Endometrial microvascular endothelial cells (primary cell): Measurements from ENCODE around the gene HECTD4. TPM values are rescaled to one million over a fixed set of nuclear protein-coding genes. Genes with fewer than 3 reads are reported as not detected.
"Not testable (repeated sequence)": the region's sequence is repeated elsewhere in the genome, so short reads cannot be mapped to it uniquely, and the experiment has no call there.

Experiments used
- in situ Hi-C: cut with HindIII; loops from 2 replicates; pipeline ENCODE4 v1.10.0; 2017; ENCODE audit warnings: low sequenced_read_pairs, low pct_unique_long_range_greater_than_20kb; ENCODE audit errors: inconsistent ontology term
- total RNA-seq: library from RNA; depleted of rRNA; stranded (reverse); fragments of >200 nt; gene quantifications from one replicate; pipeline ENCODE4 v1.2.3, GENCODE V29; 2015; ENCODE audit errors: inconsistent ontology term

HECTD4 gene
- total RNA-seq, 1 donor from 2014 or later = 8.7 TPM

DNA sequence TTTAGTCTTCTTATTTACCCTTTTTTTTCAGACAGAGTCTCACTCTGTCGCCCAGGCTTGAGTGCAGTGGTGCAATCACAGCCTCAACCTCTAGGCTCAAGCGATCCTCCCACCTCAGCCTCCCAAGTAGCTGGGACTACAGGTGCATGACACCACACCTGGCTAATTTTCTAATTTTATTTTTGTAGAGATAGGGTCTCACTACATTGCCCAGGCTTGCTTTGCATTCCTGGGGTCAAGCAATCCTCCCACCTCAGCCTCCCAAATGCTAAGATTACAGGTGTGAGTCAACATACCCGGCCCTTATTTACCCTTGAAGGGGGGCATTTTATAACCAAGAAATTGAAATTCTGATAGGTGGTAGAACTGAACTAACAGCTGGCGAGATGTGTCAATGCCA lies 21.0 kb downstream of the HECTD4 start:
- in situ Hi-C loops = no loop called here

DNA sequence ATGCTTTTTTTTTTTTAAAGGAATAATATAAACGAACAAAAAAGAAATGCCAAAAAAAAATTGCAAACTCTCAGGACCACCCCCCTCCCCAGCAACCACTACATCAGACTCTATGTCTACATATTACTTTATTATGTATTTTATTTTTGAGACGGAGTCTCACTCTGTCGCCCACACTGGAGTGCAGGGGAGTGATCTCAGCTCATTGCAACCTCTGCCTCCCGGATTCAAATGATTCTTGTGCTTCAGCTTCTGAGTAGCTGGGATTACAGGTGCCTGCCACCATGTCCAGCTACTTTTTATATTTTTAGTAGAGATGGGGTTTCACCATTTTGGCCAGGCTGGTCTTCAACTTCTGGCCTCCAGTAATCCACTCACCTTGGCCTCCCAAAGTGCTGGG lies 22.9 kb downstream of the HECTD4 start:
- in situ Hi-C loops = no loop called here

DNA sequence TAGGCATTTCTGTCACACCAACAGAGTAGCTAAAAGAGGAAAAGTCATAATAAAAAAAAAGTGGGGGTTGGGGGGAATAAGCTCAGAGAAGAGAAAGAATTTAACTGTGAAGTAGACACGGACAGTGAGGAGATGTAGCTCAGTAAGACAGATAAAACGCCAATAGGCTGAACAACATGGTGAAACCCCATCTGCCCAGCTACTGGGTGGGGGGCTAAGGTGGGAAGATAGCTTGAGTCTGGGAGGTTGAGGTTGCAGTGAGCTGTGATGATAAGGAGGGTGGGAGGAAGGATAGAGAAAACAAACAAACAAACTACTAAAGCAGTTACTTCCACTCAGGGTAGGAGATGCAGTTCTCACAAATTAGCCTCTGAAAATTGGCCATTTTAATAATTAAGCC lies 25.0 kb downstream of the HECTD4 start:
- in situ Hi-C loops = no loop called here

DNA sequence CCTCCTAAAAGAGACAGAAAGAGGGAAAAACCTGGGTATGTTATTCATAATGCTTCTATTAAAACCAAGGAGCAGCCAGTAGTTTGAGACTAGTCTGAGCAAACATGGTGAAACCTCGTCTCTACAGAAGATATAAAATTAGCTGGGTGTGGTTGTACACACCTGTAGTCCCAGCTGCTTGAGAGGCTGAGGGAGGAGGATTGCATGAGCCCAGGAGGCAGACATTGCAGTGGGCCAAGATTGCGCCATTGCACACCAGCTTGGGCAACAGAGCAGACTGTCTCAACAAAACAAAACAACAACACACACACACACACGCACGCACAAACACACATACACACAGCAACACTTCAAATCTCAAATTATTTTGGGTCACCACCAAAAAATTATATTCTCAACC lies 27.8 kb downstream of the HECTD4 start:
- in situ Hi-C loops = no loop called here

DNA sequence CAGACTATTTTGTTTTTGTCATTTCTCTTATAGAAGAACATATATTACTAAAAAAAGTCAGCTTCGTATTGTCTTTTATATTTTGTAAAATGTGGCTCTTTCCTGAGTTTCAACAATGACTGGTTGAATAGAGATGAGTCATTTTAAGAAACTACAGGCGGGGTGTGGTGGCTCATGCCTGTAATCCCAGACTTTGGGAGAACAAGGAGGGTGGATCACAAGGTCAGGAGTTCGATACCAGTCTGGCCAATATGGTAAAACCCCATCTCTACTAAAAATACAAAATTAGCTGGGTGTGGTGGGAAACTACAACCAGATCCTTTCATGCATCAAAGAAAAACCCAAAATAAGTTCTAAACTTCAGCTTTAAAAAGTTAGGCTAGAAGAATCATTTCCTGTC lies 28.8 kb downstream of the HECTD4 start:
- in situ Hi-C loops = no loop called here

DNA sequence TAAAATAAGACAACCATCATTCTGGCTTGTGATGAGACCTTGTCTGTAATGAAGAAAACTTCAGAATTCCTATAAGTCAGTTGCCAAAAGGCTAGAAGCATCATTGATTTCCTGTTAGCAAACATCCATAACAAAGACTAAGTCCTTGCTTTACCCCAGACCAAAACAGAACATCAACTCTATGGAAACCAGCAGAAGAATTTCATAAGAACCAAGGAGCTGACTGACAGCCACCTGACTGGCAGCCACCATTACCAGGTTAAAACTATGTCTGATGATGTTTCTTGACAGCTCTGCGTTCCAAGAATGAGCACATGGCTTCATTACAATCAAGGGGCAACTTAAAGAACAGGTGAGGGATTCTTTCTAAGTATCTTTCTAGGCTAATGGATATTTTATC lies 29.3 kb downstream of the HECTD4 start:
- in situ Hi-C loops = no loop called here

DNA sequence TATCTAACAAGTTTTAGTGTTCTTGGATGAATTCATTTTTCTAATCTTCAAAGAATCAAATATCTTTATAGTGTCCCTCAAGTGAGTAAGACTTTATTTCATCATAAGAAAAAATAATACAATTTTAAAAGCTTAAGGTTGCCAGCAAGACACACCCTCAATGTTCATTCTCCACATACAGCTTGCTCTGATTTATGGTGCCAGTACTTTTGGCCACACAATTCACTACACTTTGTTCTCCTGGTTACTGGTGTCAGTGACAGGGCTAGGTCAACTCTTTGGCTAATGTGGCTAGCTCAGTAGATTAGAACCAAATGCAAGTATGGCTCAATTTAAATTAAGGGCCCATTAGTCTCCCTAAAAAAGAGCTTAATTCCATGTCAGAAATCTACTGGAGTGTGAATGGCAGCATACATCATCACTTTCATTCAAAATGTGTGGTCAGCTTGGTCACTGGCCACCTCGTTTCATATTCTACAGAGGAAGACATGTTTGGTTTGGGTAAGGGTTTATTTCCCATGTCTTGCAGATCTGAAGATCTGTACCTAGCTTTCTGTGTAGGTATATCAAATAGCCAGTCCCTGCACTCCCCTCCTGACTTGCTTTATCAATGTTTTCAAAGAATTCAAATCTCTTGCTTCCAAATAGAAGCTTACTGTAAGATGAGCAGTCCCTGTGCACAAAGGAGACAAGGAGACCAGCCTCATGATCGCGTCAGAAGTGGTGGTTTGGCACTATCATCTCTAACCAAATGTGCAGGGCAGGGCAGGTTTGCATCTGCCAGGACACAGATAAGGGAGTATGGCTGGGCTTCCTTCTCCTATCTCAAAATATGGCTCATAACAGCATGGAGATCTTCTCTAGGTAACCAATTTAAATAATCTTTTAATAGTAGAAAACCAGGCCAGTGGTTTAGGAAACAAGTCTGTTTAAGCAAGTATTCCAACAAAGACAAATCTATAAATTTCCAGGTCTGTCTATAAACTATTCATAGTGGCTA lies 31.3 kb downstream of the HECTD4 start:
- in situ Hi-C loops = no loop called here

DNA sequence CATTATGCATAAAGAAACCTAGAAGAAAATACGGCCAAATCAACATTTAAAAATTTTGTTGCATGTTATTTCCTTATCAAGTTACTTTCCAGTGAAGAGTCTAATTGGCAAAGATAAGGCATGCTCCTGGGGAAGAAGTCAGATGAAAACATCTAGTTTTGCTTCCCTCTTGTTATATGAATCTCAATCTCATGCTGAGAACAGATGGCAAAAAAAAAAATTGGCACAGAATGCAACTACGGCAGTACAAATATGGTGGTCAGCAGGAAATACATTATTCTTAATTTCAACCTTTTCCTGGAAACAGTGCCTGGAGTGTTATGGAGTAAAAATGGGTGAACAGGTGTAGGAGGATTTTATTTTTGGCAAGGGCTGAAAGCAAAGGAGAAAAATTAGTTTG lies 32.8 kb downstream of the HECTD4 start:
- in situ Hi-C loops = no loop called here

DNA sequence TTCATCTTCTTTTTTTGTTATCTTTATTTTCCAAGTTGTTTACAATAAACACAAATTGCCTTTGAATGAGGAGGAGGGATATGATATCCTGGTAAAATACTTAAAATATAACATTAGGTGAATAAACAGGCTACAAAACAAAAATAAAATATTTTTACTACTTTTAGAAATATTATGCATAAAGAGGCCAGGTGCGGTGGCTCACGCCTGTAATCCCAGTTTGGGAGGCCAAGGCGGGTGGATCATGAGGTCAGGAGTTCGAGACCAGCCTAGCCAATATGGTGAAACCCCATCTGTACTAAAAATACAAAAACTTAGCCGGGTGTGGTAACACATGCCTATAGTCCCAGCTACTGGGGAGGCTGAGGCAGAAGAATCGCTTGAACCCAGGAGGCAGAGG lies 33.3 kb downstream of the HECTD4 start:
- in situ Hi-C loops = not testable (repeated sequence)

DNA sequence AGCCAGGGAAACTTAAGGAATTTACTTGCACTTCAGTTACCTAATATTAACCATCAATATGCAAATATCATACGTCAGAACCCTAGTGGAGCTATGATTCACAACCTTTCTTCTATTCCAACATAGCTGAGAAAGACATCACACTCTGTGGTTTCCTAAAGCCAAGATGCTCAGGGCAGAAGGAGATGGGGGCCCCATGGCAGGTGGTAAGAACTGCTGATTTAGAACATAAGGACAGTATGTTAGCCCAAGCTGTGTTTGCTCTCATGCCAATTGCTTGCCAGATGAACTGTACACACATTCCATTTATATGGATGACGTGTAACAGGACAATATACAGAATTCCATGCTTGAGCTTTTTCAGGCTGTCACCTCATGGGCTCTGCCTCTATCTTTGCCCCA lies 34.6 kb downstream of the HECTD4 start:
- in situ Hi-C loops = no loop called here

DNA sequence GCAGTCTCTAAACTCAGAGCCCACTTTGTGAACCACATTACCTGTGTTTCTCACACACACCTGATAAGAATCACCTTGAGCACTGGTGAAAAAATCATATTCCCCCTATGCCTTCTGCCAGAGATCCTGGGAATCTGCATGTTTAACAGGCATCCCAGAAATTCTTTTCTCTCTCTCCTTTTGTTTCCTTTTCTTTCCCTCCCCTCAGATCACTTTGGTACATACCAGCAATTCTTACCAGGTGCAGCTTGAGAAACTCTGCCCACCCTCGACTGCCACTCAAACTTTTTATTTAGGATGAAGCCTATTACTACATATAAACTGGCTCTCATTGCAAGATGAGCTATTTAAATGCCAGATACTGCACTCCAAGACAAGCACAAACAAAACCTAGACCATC lies 36.0 kb downstream of the HECTD4 start:
- in situ Hi-C loops = no loop called here

DNA sequence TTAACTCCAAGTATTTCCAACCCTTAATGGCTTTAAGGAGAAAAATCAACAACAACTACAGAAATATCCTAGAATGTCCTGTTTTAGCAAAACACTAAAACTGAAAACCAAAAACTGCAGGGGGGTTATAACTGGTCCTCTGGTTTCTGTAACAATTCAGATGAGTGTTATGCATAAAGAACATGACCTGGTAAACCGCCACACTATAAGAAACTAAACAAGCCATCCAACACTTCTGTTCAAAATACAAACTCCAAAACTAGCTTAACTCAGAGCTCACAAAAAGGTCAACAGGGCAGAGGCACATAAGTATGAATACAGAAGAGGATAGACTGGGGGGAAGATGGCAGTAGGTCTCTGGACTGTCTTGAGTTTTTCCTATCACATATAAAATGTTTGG lies 38.0 kb downstream of the HECTD4 start:
- in situ Hi-C loops = no loop called here

DNA sequence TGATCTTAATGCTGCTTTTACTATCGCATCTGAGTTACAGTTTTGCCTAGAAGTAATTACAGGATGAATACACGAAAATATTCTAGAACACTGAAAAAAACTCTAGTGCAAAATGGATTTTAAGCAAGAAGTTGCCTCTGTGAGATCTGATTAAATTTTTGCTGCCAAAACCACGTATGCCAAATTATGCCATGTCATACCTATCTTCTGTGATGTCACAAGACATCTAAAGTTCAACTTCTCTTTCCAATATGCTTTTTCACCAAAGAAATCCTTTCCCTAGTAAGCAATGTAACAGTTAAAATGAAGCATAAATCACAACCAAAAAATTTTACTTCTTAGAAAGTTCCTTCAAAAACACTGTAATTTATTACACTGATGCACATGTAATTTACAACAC lies 39.6 kb downstream of the HECTD4 start:
- in situ Hi-C loops = no loop called here

DNA sequence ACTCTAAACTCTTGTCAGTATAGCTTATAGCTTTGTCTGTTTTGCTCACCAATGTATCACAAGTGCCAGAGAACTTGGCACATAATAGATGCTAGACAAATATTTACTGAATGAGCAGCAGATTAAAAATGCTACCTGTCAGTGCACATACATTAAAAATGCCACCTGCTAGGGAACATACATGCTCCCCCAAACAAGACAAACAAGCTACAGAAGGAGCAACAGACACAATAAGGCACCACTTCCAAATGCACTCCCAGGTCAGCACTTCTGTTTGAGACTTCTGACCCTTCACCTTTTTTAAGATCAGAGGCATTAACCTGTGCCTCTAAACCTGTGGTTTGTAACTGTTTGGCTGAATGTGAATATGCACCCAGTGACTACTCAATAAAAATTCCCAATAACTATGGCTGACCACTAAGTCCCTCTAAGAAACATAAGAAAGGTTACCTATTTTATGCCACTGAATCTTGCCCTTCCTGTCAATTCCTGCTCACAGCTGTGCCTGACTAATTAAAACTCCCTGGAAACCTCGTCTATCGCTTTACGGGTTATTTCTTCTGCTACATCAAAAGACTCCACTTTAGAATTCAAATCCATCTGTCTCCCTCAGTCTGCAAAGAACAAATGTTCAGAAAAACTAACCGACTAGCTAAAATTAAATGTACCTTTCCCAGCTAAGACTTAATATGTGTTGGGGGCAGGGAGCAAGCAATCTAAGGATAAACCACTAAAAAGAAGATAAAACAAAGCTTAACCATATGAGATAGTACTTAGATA lies 41.0 kb downstream of the HECTD4 start:
- in situ Hi-C loops = no loop called here

DNA sequence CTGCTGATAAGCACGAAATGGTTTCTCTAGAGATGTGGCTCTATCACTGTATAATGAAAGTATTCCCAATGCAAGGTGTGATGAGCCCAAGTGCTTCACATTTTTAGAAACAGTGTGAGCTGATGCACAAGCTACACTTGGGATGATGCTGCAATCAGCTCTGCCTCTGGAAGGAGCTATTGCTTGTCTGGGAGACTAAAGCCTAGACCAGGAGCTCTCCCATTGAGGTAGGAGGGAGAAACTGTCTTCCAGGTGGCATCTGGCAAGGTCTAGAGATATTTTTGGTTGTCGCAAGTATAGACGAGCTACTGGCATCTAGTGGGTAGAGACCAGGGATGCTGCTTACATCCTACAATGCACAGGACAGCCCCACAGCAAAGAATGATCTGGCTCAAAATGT lies 42.0 kb downstream of the HECTD4 start:
- in situ Hi-C loops = no loop called here

DNA sequence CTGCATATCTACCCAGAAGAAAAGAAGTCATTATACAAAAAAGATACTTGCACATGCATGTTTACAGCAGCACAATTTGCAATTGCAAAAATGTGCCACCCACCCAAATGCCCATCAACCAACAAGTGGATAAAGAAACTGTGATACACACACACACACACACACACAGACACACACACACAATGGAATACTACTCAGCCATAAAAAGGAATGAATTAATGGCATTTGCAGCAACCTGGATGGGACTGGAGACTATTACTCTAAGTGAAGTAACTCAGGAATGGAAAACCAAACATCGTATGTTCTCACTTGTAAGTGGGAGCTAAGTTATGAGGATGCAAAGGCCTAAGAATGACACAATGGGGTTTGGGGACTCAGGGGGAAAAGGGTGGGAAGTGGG lies 47.2 kb downstream of the HECTD4 start:
- in situ Hi-C loops = not testable (repeated sequence)

DNA sequence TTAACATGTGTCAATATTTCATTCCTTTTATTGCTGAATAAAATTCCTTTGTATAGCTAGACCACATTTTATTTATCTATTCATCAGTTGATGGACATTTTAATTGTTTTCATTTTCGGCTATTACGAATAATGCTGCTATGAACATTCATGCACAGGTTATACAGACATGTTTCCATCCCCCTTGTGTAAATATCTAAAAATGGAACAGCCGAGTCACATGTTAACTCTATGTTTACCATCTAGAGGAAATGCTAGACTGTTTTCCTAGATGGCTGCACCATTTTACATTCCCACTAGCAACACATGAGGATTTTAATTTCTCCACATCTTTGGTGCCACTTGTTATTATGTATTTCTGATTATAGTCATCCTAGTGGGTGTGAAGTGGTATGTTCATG lies 49.2 kb downstream of the HECTD4 start:
- in situ Hi-C loops = no loop called here

DNA sequence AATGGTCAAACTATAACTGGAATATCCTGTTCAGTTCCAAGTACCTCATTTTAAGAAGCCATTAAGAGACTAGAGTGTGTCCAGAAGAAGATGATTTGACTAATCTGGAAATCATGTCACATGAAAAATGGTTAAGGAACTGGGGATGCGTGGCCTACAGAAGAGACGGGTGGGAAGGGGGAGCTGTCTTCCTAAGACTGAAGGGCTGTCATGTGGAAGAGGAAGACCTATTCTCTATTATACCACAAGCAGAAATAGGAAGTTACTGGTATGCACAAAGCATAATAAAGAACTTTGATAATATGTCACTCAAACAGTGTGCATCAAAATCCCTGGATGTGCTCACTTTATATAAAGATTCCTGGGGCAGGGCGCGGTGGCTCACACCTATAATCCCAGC lies 50.3 kb downstream of the HECTD4 start:
- in situ Hi-C loops = no loop called here

DNA sequence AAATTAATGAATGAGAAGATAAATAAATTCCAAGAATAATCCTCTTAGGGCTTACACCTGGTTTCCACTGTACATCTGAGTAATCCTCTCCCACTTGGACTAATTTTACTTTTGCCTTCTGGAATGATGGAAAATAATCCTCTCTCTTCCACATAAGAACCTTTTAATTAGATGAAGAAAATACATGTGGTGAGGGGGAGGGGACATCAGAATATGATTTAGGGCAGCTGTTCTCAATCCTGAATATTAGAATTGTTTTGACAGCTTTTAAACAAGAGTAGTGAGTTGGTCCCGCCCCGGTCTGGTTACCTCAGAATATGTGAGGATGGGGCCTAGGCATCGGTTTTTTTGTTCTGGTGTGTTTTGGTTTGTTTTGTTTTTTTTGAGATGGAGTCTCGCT lies 51.5 kb downstream of the HECTD4 start:
- in situ Hi-C loops = no loop called here

DNA sequence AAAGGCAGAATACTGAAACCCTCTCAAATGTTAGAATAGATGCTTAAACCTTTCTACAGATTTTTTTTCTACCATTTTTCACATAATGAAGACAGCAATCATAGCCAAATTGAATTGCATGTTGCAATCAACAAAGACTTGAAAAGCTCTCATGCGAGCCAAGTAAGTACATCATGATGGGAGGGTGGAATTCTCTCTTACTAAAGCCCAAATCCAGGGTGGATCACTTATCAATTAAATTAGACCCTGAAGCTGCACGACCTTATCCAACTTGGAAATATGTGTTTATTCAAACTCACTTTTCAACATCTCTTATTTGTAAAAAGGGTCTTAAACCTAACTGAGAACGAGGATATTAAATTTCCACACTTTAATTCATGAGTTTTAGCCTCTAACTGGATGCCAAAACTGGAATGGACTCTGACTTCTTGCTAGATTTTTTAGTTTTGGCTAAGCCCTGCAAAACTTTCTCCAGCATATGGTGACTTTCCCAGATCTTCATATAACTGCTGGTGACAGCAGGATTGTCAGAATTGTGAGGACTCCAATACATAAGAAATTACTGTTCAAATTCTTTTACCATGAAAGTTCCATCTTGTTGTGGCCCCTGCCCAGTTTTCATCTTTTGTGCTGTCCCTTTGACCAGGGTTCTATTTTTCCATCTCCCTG lies 53.6 kb downstream of the HECTD4 start:
- in situ Hi-C loops = no loop called here
